HT-29 (cell line): ENCODE data around the gene DDX54. TPM values are rescaled to one million over a fixed set of nuclear protein-coding genes. Genes with fewer than 3 reads are reported as not detected.
"Not testable (repeated sequence)": the region's sequence is repeated elsewhere in the genome, so short reads cannot be mapped to it uniquely, and the experiment has no call there.

Experiments used
- DNase-seq: peaks from one replicate; pipeline ENCODE4 v3.0.0-alpha.2; 2015; ENCODE audit warnings: low spot score
- total RNA-seq: library from RNA; depleted of rRNA; stranded (reverse); fragments of >200 nt; shearing (Covaris generic); gene quantifications from 2 replicates; pipeline ENCODE4 v1.2.3, GENCODE V29; 2014

Gene DDX54
- total RNA-seq, 1 experiment from 2014 or later, result 100 TPM

DNA sequence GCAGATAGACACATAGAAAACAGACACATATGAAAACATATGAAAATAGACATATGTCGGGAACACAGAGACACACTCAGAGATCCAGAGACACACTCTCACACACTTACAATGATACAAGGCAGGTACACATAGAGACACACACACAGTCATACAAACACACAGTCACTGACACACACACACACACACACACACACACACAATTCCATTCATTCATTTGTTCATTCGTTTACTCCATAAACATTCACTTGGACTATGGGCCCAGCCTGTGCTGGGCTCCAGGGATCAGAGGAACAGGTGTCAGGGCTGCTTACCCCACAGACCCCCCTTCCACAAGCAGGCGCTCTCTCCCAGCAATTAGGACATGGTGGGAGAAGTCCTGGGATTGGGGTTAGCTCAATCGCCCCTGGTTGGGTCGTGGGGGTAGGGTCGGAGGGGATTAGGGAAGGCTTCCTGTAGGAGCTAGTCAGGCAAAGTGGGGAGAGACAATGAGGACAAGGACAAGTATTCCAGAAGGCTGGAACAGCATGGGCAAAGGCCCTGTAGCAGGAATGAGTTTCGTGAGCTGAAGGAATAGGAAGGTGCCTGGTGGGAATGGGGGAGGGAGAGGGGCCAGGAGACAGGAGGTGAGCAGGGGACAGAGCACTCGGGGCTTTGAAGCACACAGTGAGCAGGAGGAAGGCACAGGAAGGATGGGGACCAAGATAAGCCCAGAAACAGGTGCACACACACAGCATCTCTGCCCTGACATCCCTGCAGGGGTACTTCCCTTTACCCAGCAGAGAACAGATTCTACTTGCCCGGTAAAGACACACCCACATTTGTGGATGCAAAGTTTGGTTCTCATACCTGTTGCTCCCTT, 56.2 kb downstream of the DDX54 start:
- DNase-seq, result no peak

- DNase-seq, result no peak
Measured at GRCh38 chr12:113127791-113128199, 57.5 kb downstream of the DDX54 start.

DNA sequence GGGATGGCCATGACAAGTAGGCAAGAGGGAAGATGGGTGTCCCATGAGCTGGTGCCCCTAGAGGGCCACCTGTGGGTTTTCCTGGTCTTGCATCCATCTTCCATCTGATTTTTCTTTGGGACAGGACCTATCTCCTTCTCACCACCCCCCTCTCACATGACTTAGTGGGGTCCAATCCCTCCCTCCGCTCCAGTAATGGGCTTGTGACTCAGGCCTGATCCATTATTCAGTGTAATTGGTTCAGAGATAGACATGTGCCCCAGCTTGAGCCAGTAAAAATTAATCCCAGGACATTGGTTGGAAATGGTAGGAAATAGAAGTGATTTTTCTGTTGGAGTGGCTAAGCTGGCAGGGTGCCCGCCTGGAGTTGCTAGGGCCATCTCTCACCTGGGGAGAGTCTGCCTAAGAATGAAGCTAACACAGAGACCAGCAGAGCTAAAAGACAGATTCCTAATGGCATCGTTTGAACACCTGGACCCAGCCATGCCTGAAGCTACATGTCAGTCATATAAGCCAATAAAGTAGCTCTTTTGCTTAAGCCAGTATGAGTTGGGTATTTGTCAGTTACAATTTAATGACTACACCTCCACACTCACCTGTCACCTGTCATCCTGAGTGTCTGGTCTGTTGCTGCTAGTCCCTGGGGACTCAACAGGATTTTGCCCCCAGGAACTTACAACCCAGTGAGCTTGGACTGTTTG, 64.5 kb downstream of the DDX54 start:
- no peak for DNase-seq

GRCh38 chr12:113119980-113120669, 65.2 kb downstream of the DDX54 start:
- DNase-seq, result no peak

- no peak for DNase-seq
Measured at GRCh38 chr12:113118142-113118541, 67.1 kb downstream of the DDX54 start.

- DNase-seq, result not testable (repeated sequence)
Measured at GRCh38 chr12:113117684-113118083, 67.6 kb downstream of the DDX54 start.

DNA sequence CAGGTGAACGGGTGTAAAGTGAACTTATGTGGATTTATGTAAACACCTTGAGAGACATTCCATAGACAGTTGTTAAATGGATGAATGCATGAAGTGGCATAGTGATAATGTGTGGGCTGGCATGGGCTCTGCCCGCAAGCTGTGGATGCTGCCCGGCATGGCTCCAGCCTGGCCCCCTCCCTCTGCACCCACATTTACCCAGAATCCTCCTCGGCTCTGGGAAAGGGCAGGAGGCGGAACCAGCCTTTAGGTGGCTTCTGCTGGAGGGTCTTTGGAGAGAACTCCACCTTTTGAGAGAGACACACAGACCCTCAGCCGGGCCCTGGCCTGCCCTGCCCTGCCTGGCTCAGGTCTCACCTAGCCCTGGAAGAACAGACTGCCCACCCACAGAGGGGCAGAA, 68.4 kb downstream of the DDX54 start:
- DNase-seq, result no peak

- no peak for DNase-seq
Measured at GRCh38 chr12:113115455-113116126, 69.7 kb downstream of the DDX54 start.

GRCh38 chr12:113114447-113115178, 70.7 kb downstream of the DDX54 start:
- no peak for DNase-seq

- DNase-seq, result no peak
Measured at GRCh38 chr12:113113397-113113796, 71.9 kb downstream of the DDX54 start.

DNA sequence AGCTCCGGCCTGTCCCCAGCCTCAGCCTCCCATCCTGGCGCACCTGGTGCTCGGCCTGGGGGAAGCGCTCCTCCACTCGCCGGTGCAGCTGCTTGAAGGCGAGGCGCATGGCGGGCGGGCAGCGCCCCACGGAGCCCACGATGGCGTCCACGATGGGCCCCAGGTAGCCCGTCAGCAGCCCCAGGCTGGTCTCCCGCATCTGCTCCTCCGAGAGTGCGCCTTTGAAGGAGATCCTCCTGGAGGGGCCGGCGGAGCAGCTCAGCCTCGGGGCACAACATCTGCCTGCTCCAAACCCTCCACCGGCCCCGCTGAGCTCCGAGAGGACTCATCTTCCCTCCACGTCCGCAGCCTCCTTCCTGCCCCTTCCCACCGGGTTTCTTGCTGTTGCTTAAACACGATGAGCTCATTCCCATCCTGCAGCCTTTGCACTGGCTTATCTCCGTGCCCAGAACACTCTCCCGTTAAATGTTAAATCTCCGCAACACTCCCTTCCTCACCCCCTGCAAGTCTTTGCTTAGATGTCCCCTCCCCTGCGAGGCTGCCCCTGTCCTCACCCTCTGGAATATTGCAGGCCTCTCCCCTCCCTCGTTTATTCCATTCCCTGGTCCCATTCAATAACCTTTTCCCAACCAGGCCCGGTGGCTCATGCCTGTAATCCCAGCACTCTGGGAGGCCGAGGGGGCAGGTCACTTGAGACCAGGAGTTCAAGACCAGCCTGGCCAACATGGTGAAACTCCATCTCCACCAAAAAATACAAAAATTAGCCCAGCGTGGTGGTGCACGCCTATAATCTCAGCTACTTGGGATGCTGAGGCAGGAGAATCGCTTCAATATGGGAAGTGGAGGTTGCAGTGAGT, 73.0 kb downstream of the DDX54 start:
- DNase-seq, result no peak

DNA sequence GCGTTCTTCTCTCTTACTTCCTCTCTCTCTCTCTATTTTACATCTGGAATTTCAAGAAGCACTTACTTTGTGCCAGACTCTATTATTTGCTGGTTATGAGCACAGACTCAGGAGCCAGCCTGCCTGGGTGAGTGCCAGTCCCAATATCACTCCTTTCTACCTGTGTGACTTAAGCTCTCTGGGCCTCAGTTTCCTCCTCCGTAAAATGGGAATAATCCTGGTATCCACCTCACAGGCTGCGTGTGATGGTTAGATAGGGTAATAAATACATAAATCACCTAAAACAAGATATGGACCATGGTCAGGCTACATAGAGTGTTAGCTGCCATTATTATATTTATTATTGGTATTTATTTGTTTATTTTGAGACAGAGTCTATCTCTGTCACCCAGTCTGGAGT, 74.0 kb downstream of the DDX54 start:
- no peak for DNase-seq

GRCh38 chr12:113109872-113110599, 75.2 kb downstream of the DDX54 start:
- DNase-seq, result no peak

- no peak for DNase-seq
Measured at GRCh38 chr12:113109360-113109759, 75.9 kb downstream of the DDX54 start.

DNA sequence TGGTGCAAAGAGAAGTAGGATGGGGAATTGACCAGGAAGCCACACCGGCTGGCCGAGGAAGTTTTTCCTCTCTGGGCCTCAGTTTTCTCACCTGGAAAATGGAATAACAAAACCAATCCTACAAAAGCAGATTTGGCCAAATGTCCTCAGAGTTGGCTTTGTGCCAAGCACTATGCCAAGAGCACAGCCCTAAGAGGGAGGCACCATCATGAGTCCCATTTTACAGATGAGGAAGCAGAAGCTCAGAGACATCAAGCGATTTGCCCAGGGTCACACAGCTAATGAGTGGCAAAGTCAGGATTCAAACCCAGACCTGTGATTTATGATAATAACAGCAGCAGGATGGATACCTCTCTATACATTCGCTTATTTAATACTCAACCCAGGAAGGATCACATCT, 77.0 kb downstream of the DDX54 start:
- DNase-seq, result no peak
